Fibroblast of villous mesenchyme (primary cell): ENCODE results near the gene WDR86. TPM values are rescaled to one million over a fixed set of nuclear protein-coding genes. Genes with fewer than 3 reads are reported as not detected.

Experiments used
- DNase-seq: peaks from one replicate; pipeline ENCODE4 v3.0.0-alpha.2; 2010; ENCODE audit warnings: low read depth
- H3K4me3 ChIP-seq: 2 replicates; pipeline ENCODE4 v1.5.1; 2011; ENCODE audit warnings: low read depth, mild to moderate bottlenecking, low read length
- CTCF ChIP-seq: IDR thresholded peaks from 2 replicates; pipeline ENCODE4 v1.5.1; 2012; ENCODE audit warnings: low read depth, mild to moderate bottlenecking, low read length; ENCODE audit not compliant: insufficient read depth
- small RNA-seq: library from RNA; depleted of rRNA; stranded (forward); fragments of <200 nt; gene quantifications from one replicate; pipeline ENCODE3, GENCODE V24; 2012
- total RNA-seq: library from RNA; depleted of rRNA; stranded (reverse); fragments of >200 nt; gene quantifications from 2 replicates; pipeline ENCODE4 v1.2.3, GENCODE V29; 2012

WDR86 gene
- total RNA-seq, 1 donor: 1.3 TPM

DNA sequence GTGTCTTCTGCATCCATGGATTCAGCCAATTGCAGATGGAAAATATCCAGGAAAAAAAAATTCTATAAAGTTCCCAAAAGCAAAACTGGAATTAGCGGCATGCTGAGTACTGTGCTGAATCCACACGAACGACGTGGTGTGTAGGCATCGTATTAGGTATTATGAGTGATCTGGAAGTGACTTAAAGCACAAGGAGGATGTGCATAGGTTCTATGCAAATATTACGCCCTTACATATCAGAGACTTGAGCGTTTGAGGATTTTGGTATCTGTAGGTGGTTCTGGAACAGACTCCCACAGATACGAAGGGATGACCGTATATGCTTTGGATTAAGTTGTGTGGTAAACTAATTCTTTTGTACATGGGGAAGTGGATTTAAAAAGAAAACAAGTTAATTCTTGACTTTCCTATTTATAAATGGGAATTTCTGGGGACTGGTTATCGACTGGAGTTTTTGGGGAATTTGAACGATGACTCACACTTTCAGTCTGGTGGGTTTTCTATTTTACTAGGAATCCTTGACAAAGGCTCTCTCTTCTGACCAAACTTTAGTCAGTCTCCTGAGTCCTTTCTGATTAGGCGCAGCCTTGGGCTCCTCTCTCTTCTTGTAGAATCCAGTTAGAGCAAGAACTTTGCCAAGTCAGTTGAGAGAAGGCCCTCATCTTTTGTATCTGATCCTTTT is 73.7 kb downstream of the WDR86 start:
- no peak for TF ChIP-seq CTCF
- DNase-seq: no peak

DNA sequence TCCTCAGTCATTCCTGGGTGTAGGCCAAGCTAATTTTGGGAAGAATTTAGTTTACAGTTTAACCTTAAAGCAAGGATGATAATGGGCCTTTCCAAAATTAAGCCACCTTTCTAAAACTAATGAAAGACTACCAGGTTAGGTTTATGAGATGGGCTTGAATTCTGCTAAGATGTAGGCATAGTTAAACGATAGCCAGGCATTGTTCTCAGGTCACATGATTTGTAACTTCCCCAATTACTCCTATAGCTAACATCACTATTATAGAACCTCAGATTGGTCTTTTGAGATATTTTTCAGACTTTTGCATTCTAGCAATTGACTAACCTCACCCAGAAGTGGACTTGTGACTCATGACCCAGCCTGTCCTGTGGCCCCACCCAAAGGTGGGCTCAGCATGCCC is 75.2 kb downstream of the WDR86 start:
- DNase-seq: no peak
- TF ChIP-seq CTCF: no peak
- H3K4me3 ChIP-seq: no peak overlapping the region

More for the DNA sequence above, 73.7 kb downstream of the WDR86 start:
- no peak overlapping the region for H3K4me3 ChIP-seq

Small RNA genes within 50 kb of the gene (small RNA-seq; reads per million reads assigned to genes)
- not detected for gene MIR3907

Other genes starting within 250 kb of the WDR86 start
- not detected in 2 replicates for gene GBX1, start 242.3 kb downstream of the WDR86 start, total RNA-seq
- gene ASB10, start 222.8 kb downstream of the WDR86 start, total RNA-seq: not detected in 2 replicates
- gene H2BK1, start 199.6 kb downstream of the WDR86 start, total RNA-seq: not detected in 2 replicates
- 47.7 and 70.0 TPM in 2 replicates for gene ABCF2, start 182.8 kb downstream of the WDR86 start, total RNA-seq
- gene CHPF2, start 177.6 kb downstream of the WDR86 start, total RNA-seq: 80.9 and 90.7 TPM in 2 replicates
- 32.0 and 49.3 TPM in 2 replicates for gene SMARCD3, start 161.3 kb downstream of the WDR86 start, total RNA-seq
- 38.7 and 51.0 TPM in 2 replicates for gene NUB1, start 68.2 kb downstream of the WDR86 start, total RNA-seq
- under 0.01 TPM in 1 of 2 replicates, not detected in the other for gene CRYGN, start 30.1 kb upstream of the WDR86 start, total RNA-seq
- gene RHEB, start 109.9 kb upstream of the WDR86 start, total RNA-seq: 52.2 and 79.5 TPM in 2 replicates